ENCODE results near the gene TCF7L1.

Gene TCF7L1

DNA sequence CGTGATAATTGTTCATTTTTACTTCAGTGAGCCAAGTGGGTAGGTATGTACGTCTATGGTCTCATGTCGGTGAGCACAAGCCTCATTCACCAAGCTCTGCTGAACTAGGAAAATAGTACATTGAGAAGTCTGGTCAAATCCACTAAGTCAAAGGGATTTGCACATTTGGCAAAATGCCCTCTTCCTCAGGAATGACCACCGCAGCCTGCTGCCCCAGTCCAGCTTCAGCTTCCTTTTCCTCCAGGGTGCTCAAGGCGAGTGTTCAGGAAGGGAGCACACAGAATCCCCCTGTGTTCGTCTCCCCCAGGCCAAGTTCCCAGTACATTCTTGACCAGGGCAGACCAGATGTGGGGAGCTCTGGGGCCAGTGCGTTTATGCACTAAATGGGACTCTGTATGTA is 23.0 kb downstream of the TCF7L1 start:
- CTCF ChIA-PET, result interaction anchor here (0.6 to 1.8 kb wide), 7 partner anchors 9 to 140 kb away, joined by 3 to 4 read pairs (median 4); no protein-coding TSS in a partner anchor
- no peak for DNase-seq (ENCODE audit: low read depth, low spot score)
- TF ChIP-seq, protein P1, sequence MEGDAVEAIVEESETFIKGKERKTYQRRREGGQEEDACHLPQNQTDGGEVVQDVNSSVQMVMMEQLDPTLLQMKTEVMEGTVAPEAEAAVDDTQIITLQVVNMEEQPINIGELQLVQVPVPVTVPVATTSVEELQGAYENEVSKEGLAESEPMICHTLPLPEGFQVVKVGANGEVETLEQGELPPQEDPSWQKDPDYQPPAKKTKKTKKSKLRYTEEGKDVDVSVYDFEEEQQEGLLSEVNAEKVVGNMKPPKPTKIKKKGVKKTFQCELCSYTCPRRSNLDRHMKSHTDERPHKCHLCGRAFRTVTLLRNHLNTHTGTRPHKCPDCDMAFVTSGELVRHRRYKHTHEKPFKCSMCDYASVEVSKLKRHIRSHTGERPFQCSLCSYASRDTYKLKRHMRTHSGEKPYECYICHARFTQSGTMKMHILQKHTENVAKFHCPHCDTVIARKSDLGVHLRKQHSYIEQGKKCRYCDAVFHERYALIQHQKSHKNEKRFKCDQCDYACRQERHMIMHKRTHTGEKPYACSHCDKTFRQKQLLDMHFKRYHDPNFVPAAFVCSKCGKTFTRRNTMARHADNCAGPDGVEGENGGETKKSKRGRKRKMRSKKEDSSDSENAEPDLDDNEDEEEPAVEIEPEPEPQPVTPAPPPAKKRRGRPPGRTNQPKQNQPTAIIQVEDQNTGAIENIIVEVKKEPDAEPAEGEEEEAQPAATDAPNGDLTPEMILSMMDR (IDR thresholded peaks at IDR 0.05; ENCODE audit: insufficient read depth, low read length, missing control alignments), result no peak
- POLR2A ChIA-PET, result no interaction called here
- H3K4me3 ChIP-seq (ENCODE audit: low read depth, low read length), result no peak overlapping the region

DNA sequence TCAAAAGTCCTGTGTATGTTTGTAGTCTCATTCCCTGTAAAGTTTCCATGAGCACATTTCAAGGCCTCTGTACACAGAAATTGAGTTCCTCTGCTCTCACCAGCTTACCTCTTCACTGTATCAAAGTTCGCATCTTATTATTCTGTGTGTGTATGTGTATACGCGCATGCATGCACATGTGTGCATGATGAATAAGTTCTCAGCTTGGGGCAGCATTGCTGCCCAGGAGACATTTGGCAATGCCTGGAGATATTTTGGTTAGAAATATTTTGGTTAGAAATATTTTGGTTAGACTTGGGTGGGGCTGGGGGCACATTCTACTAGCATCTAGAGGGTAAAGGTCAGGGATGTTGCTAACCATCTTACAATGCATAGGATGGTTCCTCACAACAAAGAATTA is 23.4 kb downstream of the TCF7L1 start:
- no peak overlapping the region for H3K4me3 ChIP-seq (ENCODE audit: low read depth, low read length)
- no peak for DNase-seq (ENCODE audit: low read depth, low spot score)
- ChIA-PET CTCF (interaction anchor here (0.6 to 2.1 kb wide), 8 partner anchors 9 to 140 kb away, joined by 3 to 8 read pairs (median 4); no protein-coding TSS in a partner anchor), POLR2A (no interaction called here)
- TF ChIP-seq, protein P1 (IDR thresholded peaks at IDR 0.05; ENCODE audit: insufficient read depth, low read length, missing control alignments), result no peak

DNA sequence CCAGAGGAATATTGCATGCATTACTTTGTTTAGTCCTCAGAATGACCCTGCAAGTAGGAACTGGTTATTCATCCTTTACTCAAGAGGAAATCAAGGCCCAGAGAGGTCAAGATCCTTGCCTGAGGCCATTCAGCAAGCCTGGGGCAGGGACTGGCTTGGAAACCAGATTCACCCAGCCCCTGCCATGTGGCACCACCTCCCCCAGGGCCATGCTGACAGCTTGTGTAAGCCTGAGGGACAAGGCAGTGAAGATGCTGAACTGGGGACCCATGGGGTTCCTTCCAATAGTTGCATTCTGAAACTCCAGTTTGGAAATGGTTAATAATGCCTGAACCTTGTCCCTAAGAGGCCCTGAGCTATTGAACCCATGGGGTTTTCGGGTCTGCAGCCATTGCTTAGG is 24.2 kb downstream of the TCF7L1 start:
- CTCF ChIA-PET, result interaction anchor here (1.2 to 2.1 kb wide), 3 partner anchors 15 to 143 kb away, joined by 3 to 8 read pairs (median 3); no protein-coding TSS in a partner anchor
- POLR2A ChIA-PET, result no interaction called here
- no peak overlapping the region for H3K4me3 ChIP-seq (ENCODE audit: low read depth, low read length)
- TF ChIP-seq, protein P1 (IDR thresholded peaks at IDR 0.05; ENCODE audit: insufficient read depth, low read length, missing control alignments), result no peak
- no peak for DNase-seq (ENCODE audit: low read depth, low spot score)

DNA sequence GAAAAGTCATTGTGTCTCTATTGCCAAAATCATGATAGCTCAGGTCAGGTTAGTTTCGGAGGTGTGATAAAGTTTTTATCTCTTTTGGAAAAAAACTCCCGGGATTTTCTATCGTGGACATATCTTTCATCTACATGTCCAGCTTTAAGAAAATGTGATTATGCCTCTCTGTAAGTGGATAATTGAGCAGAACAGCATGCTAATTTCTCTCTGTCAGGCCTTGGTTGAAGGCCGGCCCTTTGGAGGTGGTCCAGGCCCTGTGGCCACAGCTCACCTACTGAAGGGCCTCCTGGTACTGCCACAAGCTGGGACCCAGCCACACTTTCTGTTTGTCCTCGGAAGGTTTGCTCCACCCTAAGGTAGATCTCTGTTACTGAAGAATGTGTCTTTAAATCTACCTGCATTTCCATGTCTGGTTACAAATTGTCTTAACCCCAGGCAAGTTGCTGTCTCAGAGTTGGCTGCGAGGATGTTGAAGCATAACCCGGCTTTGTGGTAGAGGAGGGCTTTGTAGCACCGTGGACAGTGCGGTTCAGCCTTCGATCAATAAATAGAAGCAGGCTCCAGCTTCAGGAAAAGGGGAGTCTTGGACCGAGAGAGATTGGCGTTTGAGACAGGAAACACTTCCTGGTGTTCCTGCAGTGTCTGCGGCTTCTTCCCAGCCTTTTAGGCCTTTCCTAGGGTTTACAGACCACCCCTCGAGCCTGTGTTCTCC is 25.5 kb downstream of the TCF7L1 start:
- ChIA-PET CTCF (interaction anchor here (0.7 to 2.1 kb wide), 4 partner anchors 16 to 142 kb away, joined by 3 to 8 read pairs (median 3); no protein-coding TSS in a partner anchor), POLR2A (no interaction called here)
- no peak for DNase-seq (ENCODE audit: low read depth, low spot score)
- H3K4me3 ChIP-seq (ENCODE audit: low read depth, low read length), result no peak overlapping the region
- TF ChIP-seq, protein P1 (IDR thresholded peaks at IDR 0.05; ENCODE audit: insufficient read depth, low read length, missing control alignments), result no peak

DNA sequence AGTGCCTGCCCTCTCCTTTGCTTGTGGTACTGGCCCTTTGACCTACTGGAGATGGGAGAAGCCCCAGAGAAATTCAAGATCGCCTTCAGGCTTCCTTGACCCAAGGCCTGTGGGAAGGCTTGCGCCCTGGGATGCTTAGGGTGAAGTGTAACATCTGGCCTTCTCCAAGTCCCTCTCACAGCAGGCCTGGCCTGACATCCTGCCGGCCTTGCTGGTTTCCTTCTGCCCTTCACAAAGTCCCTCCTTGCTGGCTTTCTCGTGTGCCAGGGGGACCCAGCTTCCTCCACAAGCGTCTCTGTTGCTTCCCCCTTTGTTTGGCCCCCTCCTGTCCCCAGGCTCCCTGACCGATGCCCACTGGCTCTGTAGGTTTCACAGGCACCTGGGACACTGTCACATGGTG is 26.4 kb downstream of the TCF7L1 start:
- TF ChIP-seq, protein P1 (IDR thresholded peaks at IDR 0.05; ENCODE audit: insufficient read depth, low read length, missing control alignments), result no peak
- no peak overlapping the region for H3K4me3 ChIP-seq (ENCODE audit: low read depth, low read length)
- ChIA-PET POLR2A (no interaction called here), CTCF (interaction anchor here (1.5 kb wide), 1 partner anchor 20 kb away, joined by 3 read pairs; no protein-coding TSS in a partner anchor)
- no peak for DNase-seq (ENCODE audit: low read depth, low spot score)

Data from AG04449 (cell line).